ENCODE results near the gene SPTBN2. TPM values are rescaled to one million over a fixed set of nuclear protein-coding genes. Genes with fewer than 3 reads are reported as not detected.

SPTBN2 gene
- total RNA-seq, 4 donors from 2014 or later, result 435 to 663 (median 597) TPM

GRCh38 chr11:66722745-66723651, 6.0 kb downstream of the SPTBN2 start:
- no peak overlapping the region for H3K4me3 ChIP-seq (ENCODE audit: low read depth, poor library complexity, severe bottlenecking)
- intact Hi-C loops (cut with DNase I; ENCODE audit: low total_unique reads), result no loop called here
- TF ChIP-seq CTCF (IDR thresholded peaks at IDR 0.05), result no peak
- no peak for TF ChIP-seq POLR2A (IDR thresholded peaks at IDR 0.05)
- 91 to 92% methylated on average over 16 of the region's 16 CpGs for WGBS, 2 donors
- DNase-seq (ENCODE audit: low spot score in 2 of 2), result no peak

DNA sequence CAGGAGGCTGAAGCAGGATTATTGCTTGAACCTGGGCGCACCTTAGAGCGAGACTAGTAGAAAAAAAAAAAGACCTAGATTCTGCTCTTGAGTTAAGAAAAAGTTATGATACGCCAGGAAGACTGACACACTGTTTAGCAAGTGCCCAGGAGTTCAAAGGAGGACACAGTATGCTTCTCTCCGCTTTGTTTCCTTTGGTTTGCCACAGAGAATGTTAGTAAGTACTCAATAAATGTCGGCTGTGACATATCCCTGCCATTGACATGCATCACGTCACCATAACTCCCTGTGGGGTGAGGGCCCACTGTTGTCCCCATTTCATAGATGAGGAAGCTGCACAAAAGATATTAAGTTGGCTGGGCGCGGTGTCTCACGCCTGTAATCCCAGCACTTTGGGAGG, 7.1 kb downstream of the SPTBN2 start:
- no peak for DNase-seq (ENCODE audit: low spot score in 2 of 2)
- WGBS, 2 donors, result 95 to 97% methylated on average over 9 of the region's 9 CpGs
- TF ChIP-seq POLR2A (IDR thresholded peaks at IDR 0.05) (no peak), CTCF (IDR thresholded peaks at IDR 0.05) (no peak)
- no peak overlapping the region for H3K4me3 ChIP-seq (ENCODE audit: low read depth, poor library complexity, severe bottlenecking)
- intact Hi-C loops (cut with DNase I; ENCODE audit: low total_unique reads), result no loop called here

DNA sequence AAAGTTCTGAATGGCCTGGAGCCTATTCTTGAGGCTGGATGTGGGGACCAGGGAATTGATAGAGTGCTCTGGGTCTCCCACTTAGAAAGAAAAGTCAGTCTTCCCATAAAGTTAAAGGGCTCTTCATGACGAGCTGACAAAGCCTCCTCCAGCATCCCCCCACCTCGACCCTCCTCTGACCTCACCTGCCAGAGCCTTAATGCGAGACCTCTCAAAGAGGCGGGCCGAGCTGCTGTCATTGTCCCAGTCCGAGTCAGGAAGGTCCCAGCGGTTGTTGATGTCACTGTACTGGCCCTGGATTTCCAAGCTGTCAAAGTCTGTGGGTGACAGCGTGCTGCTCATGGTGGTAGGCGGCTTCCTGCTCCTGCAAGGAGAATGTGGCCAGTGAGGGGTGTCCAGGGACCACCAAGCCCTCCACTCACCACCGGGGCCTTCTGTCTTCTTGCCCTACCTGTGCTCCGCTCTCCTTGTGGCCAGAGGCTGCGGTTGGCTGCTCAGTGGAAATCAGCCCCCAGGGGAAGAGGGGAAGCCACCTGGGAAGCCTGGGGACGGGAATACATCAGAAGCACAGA, 8.0 kb downstream of the SPTBN2 start:
- intact Hi-C loops (cut with DNase I; ENCODE audit: low total_unique reads), result no loop called here
- 82 to 90% methylated on average over 12 to 13 of the region's 13 CpGs for WGBS, 2 donors
- no peak overlapping the region for H3K4me3 ChIP-seq (ENCODE audit: low read depth, poor library complexity, severe bottlenecking)
- no peak for DNase-seq (ENCODE audit: low spot score in 2 of 2)
- no peak for TF ChIP-seq CTCF (IDR thresholded peaks at IDR 0.05)
- TF ChIP-seq POLR2A (IDR thresholded peaks at IDR 0.05), result no peak

- H3K4me3 ChIP-seq (ENCODE audit: low read depth, poor library complexity, severe bottlenecking), result no peak overlapping the region
- WGBS, 2 donors, result 48 to 54% methylated on average over 13 to 15 of the region's 15 CpGs
- TF ChIP-seq CTCF (IDR thresholded peaks at IDR 0.05), result no peak
- TF ChIP-seq POLR2A (IDR thresholded peaks at IDR 0.05), result no peak
- no peak for DNase-seq (ENCODE audit: low spot score in 2 of 2)
- intact Hi-C loops (cut with DNase I; ENCODE audit: low total_unique reads), result no loop called here
Measured at GRCh38 chr11:66720223-66720898, 8.7 kb downstream of the SPTBN2 start.

DNA sequence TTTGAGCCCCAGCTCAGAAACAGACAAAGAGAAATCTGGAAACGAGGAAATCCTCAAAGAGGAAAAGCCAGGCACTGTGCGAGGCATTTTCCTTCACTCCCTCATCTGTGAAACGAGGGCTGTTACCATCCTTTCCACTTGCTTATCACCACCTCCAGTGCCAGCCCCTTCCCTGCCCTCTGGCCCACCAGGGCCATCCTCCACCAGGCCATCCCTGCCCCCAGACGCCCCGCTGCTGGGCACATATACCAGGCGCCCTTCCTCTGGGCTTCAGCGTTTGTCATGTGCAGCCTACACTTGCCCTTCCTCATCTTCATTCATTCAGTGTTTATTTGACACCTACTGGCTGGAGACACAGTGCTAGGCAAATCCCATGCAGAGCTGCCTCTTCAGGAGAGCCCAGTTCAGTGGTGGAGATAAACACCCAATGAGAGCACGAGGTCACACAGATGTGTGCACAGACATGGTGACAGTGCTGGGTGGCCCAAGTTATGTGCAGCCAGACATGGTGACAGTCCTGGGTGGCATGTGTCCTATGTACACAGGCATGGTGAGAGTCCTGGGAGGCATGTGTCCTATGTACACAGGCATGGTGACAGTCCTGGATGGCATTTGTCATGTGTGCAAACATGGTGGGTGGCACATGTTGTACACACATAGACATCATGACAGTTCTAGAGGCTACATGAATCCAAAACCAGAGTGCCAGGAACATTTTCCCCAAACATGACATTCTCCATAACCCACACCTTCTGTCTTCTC, 9.7 kb downstream of the SPTBN2 start:
- DNase-seq (ENCODE audit: low spot score in 2 of 2), result no peak
- no peak for TF ChIP-seq CTCF (IDR thresholded peaks at IDR 0.05)
- TF ChIP-seq POLR2A (IDR thresholded peaks at IDR 0.05), result no peak
- WGBS, 2 donors, result 68 to 69% methylated on average over 8 of the region's 8 CpGs
- intact Hi-C loops (cut with DNase I; ENCODE audit: low total_unique reads), result no loop called here
- H3K4me3 ChIP-seq (ENCODE audit: low read depth, poor library complexity, severe bottlenecking), result no peak overlapping the region
